Activated CD8-positive, alpha-beta memory T cell treated with anti-CD3 and anti-CD28 coated beads for 1 hour (primary cell): Measurements from ENCODE around the gene RGS3.
"Not testable (repeated sequence)": the region's sequence is repeated elsewhere in the genome, so short reads cannot be mapped to it uniquely, and the experiment has no call there.

Experiments used
- DNase-seq, 2 donors: peaks; one replicate each; pipeline ENCODE4 v3.0.0-alpha.2; 2020; ENCODE audit warnings: low read depth in 1 of 2; ENCODE audit errors: extremely low read depth in 1 of 2

Gene RGS3

DNA sequence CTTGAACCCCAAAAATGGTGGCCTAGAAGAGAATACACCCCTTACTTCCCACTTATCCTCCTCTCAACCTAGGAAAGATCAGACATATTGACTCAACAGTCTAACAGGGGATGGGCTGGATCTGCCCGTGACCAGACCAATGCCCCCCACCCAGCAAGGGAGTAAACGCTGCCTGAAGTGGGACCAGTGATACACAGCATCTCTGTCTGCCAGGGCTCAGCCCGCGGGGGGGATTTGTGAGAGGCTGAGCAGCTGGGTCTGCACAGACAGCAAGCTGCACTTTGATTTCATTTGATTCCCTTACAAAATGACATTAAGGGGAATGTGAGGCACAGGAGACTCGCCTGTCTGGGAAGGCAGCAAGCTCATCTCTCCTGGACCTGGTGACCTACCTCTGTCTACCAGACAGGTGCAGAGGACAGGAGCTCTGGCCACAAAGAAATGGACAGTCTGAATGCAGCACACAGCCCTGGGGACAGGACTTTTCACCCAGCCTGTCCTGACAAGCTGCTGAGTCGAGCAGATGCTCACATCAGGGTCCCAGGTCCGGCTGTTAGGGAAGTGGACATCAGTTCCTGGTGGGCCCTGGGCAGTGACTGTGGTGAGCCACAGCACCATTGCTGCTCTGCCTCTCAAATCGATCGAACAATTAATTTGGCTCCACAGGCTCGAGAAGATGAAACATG is 79.9 kb downstream of the RGS3 start:
- DNase-seq: no peak

DNA sequence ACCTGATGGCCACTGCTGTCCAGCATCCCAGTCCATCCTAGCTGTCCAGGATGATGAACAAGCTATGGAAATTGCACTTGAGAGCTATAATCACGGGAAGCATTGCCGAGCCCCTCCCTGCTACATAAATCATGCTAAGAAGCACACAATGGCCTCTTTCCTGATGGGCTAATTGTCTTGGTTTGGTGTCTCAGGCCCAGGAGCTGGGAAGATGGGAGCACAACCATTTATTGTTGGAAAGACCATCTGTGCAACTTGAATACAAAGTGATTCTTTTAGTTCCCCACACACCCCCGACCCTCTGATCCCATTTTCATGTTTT is 80.4 kb downstream of the RGS3 start:
- DNase-seq: no peak

GRCh38 chr9:113545068-113545467 is 81.5 kb downstream of the RGS3 start:
- no peak for DNase-seq

GRCh38 chr9:113546566-113546965 is 83.0 kb downstream of the RGS3 start:
- DNase-seq: no peak

GRCh38 chr9:113547501-113547900 is 84.0 kb downstream of the RGS3 start:
- no peak for DNase-seq

DNA sequence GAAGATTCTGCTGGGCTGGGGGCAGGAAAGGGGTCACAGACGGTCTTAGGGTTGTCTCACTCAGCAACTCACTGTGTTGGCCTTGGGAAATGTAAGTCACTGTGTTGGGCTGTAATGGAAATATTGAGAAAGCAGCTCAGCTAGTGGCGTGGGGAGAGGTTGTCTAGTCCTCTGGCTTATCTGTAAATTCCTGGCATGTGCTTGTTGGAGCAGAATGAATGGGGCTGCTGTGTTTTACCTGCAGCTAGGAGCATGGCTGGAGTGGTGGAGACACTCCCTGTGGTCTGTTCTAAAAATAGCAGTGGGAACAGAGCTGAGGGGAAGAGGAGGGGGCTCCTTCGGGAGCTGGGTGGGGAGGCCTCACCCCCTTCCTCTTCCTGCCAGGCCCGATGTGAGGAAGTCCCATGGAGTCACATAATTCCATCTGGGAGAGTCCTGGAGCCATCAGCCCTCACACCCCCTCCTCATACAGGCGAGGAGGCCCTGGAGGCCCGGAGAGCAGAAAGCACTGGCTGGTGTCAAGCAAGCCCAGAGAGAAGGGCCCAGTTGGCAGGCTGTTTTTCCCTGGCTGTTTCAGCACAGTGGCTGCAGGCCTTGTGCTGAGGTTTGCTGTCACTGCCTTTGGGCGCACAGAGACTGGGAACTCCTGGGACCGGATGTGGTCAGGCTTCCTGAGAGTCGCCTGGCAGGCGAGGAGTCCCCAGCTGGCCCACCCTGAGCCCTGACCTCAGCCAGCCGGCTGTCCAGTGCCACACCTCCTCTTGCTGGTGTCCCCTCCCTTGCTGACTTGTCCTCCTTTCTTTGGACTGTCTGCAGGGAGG is 84.9 kb downstream of the RGS3 start:
- no peak for DNase-seq

DNA sequence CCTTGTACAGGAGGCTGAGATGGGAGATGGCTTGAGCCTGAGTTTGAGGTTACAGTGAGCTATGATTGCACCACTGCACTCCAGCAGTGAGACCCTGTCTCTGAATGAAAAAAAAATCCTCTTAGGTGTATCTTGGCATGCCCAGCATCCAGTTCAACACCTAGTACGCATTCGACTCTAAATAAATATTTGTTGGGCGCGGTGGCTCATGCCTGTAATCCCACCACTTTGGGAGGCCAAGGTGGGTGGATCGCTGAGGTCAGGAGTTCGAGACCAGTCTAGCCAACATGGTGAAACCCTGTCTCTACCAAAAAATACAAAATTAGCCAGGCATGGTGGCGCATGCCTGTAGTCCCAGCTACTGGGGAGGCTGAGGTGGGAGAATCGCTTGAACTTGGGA is 86.4 kb downstream of the RGS3 start:
- not testable (repeated sequence) for DNase-seq

DNA sequence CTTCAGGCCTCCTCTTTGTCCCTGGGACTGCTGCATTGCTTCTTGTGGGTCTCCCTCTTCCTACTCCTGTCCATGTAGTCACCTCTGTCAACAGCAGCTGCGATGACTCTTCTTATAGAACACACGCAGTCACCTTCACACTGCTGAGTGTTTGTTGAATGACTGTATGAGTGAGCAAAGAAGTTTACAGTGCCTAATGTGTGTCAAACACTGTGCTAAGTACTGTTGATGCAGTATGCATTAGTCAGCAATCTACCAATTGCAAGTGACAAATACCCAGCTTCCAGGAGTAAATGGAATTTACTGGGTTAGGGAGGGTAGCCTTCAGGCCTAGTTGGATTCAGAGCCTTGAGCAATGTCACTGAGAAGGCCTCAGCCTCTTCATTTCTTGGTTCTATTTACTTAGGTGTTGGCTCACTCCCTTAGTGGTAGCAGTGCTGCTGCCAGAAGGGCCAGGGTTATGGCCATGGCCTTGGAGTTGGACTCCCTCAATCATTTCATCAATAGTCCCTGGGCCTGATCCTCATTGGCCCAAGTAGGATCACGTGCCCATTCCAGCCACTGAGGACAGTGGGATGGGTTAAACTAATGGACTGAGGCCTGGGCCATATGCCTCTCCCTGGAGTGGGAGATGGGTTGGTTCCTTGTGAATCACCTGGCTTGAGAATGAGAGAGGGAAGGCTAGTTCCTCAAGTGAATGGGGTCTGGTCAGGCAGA is 93.5 kb downstream of the RGS3 start:
- DNase-seq: no peak

- DNase-seq: no peak
Measured at GRCh38 chr9:113558632-113559502, 95.3 kb downstream of the RGS3 start.

DNA sequence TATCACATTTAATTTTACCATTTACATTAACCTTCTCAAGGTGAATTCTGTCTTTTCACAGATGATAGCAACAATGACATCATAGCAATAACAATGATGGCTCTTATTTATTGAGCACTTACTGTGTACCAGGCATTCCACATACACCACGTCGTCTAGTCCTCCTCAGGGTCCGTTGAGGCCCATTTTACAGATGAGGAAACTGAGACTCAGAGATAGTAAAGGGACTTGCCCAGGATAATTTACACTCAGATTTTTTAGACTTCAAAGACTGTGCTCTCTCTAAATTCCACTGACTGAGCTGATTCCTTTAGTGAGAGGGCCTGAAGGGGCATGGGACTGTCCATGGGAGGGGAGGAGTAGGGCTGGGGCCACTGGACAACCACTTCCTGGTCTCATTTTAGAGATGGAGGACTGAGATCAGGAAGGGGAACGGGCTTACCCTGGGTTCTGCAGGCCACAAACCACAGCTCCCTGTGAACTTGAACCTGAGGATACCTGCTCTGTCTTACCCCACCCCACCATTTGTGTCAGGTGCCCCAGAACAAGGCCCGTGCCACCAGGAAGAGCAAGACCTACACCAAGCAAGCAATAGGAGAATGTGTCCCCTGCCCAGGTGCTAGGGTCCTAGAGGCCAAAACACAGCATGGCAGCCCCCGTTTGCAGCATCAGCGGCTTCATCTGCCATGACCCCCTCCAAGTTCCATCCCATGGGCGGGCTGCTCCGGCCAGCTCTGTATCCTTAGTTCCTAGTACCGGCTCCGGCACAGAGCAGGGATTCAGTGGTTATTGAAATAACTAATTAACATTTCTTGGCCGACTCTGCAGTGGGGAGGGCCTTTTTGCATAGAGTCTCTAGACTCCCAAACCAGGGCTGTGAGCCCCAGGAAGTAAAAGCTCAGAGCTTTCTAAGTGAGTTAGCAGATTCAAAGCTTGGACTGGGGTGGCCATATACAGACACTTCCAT is 96.6 kb downstream of the RGS3 start:
- no peak for DNase-seq

GRCh38 chr9:113562653-113563381 is 99.3 kb downstream of the RGS3 start:
- DNase-seq: no peak

DNA sequence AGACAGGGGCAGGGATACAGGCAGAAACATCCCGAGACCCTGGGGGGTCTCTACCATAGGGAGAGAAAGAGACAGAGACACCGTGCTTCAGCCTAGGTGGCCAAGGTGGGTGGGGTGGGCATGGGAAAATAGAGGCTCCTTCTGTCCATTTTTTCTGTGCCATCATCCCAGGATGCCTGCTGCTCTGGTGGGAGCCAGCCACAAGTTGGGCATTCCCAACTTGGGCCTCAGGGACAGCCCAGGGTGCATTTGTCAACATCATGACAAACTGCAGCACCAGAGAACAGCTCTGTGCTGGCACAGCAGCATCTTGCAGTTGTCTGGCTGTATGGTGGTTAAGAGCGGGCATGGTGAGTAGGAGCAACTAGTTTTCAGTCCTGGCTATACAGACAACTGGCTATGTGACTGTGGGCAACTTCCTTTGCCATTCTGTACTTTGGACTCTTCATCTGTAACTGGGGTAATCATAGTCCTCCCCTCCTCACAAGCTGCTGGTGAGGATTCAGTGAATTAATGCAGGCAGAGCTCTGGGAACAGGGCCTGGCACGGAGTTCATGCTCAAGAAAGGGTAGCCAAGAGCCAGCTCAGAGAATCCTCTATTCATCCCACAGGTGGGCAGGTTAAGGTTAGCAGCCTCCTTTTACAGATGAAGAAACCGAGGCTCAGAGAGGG is 100.4 kb downstream of the RGS3 start:
- DNase-seq: no peak

- DNase-seq: no peak
Measured at GRCh38 chr9:113564498-113565237, 101.1 kb downstream of the RGS3 start.

DNA sequence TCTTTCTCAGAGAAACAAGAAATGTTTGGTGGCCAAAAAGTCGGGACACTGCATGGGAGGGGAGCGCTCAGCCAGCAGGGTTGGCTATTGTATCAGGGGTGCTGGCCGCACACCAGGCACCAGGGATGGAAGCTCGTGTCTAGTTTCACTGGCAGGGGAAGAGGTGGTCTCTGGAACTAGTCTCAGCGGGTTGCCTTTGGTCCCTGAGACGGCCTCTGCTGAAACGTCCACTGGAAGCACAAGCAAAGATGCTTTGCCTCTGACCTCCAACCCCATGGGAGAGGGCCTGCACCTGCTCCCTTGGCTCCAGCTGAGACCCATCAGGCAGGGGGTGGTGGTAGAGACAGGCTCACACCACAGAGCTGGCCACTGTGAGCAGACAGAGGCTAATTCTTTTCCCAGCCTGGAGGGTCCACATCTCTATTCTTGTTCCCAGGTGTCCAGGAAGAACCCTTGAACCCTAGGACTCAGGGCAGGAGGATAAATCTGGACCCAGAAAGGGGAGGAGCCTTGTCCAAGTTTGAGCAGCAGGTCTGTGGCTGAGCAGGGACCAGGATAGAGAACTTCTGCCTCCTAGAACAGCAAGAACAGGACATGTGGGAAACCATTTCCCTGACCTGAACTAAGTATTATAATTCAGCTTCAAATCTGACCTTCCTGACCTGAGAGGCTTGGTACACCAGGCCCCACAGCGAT is 102.6 kb downstream of the RGS3 start:
- DNase-seq: no peak

- no peak for DNase-seq
Measured at GRCh38 chr9:113566712-113567071, 103.2 kb downstream of the RGS3 start.

DNA sequence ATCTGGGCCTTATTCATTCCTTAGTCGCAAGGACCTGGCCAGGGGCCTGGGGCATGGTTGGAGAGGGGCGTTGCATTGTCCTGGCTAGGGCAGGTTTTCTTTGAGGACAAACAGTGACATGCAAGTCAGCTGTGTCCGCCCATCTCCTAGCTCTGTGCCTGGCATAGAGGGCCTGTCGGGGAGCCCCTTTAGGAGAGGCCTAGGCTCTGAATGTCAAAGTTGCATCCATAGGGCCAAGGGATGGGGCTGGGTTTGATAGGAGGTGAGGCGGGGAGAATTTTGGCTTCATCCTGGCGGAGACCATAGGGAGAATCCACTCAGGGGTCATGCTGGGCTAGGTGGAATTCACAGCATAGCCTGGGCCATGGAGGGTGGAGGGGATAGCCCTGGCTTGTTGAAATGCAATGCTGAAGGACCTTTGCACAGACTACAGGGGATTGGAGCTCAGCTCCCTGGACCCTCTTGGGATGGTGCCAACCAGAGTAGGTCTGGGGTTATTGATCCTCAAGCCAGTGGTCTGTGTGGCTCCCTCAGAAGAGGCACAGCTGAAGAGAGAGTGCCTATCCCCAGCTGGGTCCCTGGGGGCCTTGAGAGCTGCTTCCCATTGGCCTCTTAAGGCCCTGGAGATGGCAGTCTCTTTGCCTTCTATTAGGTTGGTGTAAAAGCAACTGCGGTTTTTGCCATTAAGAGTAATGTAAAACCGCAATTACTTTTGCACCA is 104.0 kb downstream of the RGS3 start:
- DNase-seq: no peak

DNA sequence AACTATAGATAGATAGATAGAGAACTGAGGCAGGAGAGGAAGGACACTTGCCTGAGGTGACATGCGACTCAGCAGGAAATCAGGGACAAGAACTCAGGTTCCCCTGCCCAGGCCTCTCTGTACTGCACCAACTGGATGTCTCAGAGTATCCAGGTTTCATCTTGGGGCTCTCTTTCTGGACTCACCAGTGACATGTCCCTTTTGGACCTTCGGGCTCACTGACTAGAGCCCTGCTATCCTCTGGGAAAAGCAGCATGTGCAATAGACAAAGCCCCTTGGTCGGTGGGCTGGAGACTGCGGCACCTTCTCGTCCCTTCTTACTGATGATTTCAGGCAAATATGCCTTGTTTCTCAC is 104.5 kb downstream of the RGS3 start:
- DNase-seq: no peak
